HCT116 (cell line): Measurements from ENCODE around the gene SPSB3. TPM values are rescaled to one million over a fixed set of nuclear protein-coding genes. Genes with fewer than 3 reads are reported as not detected.

Experiments
- ATAC-seq: fragments of 200-7000 bp; cut with Tn5 transposase; 2 replicates; pipeline ENCODE4 v1.9.1; 2020; ENCODE audit warnings: mild to moderate bottlenecking, moderate library complexity
- BruUV-seq: library from RNA; stranded (reverse); fragments of 400-500 nt; replicated peaks from 2 replicates; lab custom pipeline; 2021; lab: Mats Ljungman, UMichigan
- CTCF ChIA-PET: fragments of 300-600 bp; sonication (Branson Sonifier 250); formaldehyde crosslinking; loops from one replicate; lab custom pipeline; 2021; ENCODE audit warnings: antibody characterized with exemption; lab: Charles Lee
- POLR2A ChIA-PET: fragments of 300-600, 350-600 bp; sonication (Branson Sonifier 250); formaldehyde crosslinking; loops from one replicate; lab custom pipeline; 2021; ENCODE audit warnings: antibody characterized with exemption; lab: Charles Lee
- RAD21 ChIA-PET, 2 experiments: fragments of 300-600 bp; sonication (Branson Sonifier 250); formaldehyde crosslinking; loops; one replicate each; lab custom pipeline; 2023; ENCODE audit warnings: low total read pairs in 2 of 2; ENCODE audit not compliant: uncharacterized antibody in 2 of 2, unreplicated experiment in 2 of 2, low non-redundant PET in 1 of 2; lab: Charles Lee
- DNase-seq: peaks from one replicate; pipeline ENCODE4 v3.0.0-alpha.2; 2010; ENCODE audit warnings: low read depth, low spot score
- H2AFZ ChIP-seq: fragments of 200-600 bp; shearing (Covaris generic), sonication (generic); 2 replicates; pipeline ENCODE4 v1.6.1; 2017; ENCODE audit warnings: low read depth, mixed run types, mixed read lengths, antibody characterized with exemption, low read length; ENCODE audit not compliant: poor library complexity, severe bottlenecking
- H3K27ac ChIP-seq: 2 replicates; pipeline ENCODE4 v1.5.1; 2012; ENCODE audit warnings: low read depth, low read length
- H3K27me3 ChIP-seq: fragments of 200-600 bp; sonication (generic); 2 replicates; pipeline ENCODE4 v1.6.1; 2016; ENCODE audit warnings: mixed run types, low read length, mixed read lengths; ENCODE audit not compliant: insufficient read depth
- H3K36me3 ChIP-seq, 2 experiments: fragments of 200-500 bp in 1 of 2; fragments of 200-600 bp in 1 of 2; sonication (Bioruptor generic) in 1 of 2; sonication (generic) in 1 of 2; 2 replicates each; pipeline versions ENCODE4 v1.5.1 to v1.6.1; 2014 to 2016; ENCODE audit warnings: low read length in 2 of 2, inconsistent platforms in 1 of 2, mixed read lengths in 1 of 2, mixed run types in 1 of 2; ENCODE audit not compliant: insufficient read depth in 2 of 2, control insufficient read depth in 1 of 2
- H3K4me1 ChIP-seq, 2 experiments: fragments of 200-600 bp in 1 of 2; sonication (generic) in 1 of 2; 2 replicates each; pipeline versions ENCODE4 v1.5.1 to v1.6.1; 2012 to 2017; ENCODE audit warnings: low read length in 2 of 2, inconsistent platforms in 1 of 2, mild to moderate bottlenecking in 1 of 2, mixed read lengths in 1 of 2, mixed run types in 1 of 2, moderate library complexity in 1 of 2; ENCODE audit not compliant: insufficient read depth in 2 of 2, control insufficient read depth in 1 of 2
- H3K4me2 ChIP-seq: fragments of 200-600 bp; sonication (generic); 2 replicates; pipeline ENCODE4 v1.6.1; 2017; ENCODE audit warnings: mixed run types, low read length, mixed read lengths
- H3K4me3 ChIP-seq, 2 experiments: fragments of 200-600 bp in 1 of 2; sonication (generic) in 1 of 2; replicated peaks in 1 of 2; 2 replicates each; pipeline ENCODE4 v1.5.1; 2011 to 2016; ENCODE audit warnings: low read length in 2 of 2, control low read depth in 1 of 2, low read depth in 1 of 2, mild to moderate bottlenecking in 1 of 2, mixed read lengths in 1 of 2, mixed run types in 1 of 2
- H3K79me2 ChIP-seq: fragments of 200-600 bp; sonication (generic); 2 replicates; pipeline ENCODE4 v1.6.1; 2017; ENCODE audit warnings: mild to moderate bottlenecking, mixed run types, low read length, moderate library complexity, mixed read lengths; ENCODE audit not compliant: insufficient read depth
- H3K9ac ChIP-seq: fragments of 200-600 bp; sonication (generic); 2 replicates; pipeline ENCODE4 v1.6.1; 2016; ENCODE audit warnings: low read length, mixed read lengths
- H3K9me2 ChIP-seq: fragments of 200-600 bp; sonication (generic), shearing (Covaris generic); 2 replicates; pipeline ENCODE4 v1.6.1; 2017; ENCODE audit warnings: mixed run types, mild to moderate bottlenecking, moderate library complexity; ENCODE audit not compliant: insufficient read depth
- H3K9me3 ChIP-seq, 2 experiments: fragments of 200-500 bp in 1 of 2; fragments of 200-600 bp in 1 of 2; sonication (Bioruptor generic) in 1 of 2; sonication (generic) in 1 of 2; 2 replicates each; pipeline ENCODE4 v1.6.1; 2014 to 2017; ENCODE audit warnings: low read length in 2 of 2, mixed read lengths in 2 of 2, inconsistent platforms in 1 of 2, low read depth in 1 of 2, mild to moderate bottlenecking in 1 of 2, mixed run types in 1 of 2, moderate library complexity in 1 of 2; ENCODE audit not compliant: control insufficient read depth in 1 of 2, insufficient read depth in 1 of 2
- H4K20me1 ChIP-seq: fragments of 200-600 bp; sonication (generic), shearing (Covaris generic); 2 replicates; pipeline ENCODE4 v1.6.1; 2017; ENCODE audit warnings: mixed run types, mild to moderate bottlenecking, moderate library complexity; ENCODE audit not compliant: insufficient read depth
- CBX3 ChIP-seq: IDR thresholded peaks from 2 replicates; pipeline ENCODE4 v1.6.1; 2012; ENCODE audit warnings: low read depth
- CTCF ChIP-seq, 3 experiments: fragments of 200-600 bp in 1 of 3; sonication (generic) in 1 of 3; IDR thresholded peaks in 2 of 3; conservative IDR thresholded peaks in 1 of 3; 2 replicates each; pipeline ENCODE4 v1.5.1; 2012 to 2017; ENCODE audit warnings: low read depth in 2 of 3, low read length in 2 of 3, antibody characterized with exemption in 1 of 3, borderline replicate concordance in 1 of 3, control low read depth in 1 of 3, mild to moderate bottlenecking in 1 of 3, mixed read lengths in 1 of 3, mixed run types in 1 of 3, moderate library complexity in 1 of 3; ENCODE audit not compliant: insufficient read depth in 1 of 3
- ELF1 ChIP-seq: IDR thresholded peaks from 2 replicates; pipeline ENCODE4 v1.6.1; 2012; ENCODE audit warnings: low read depth, borderline replicate concordance
- EZH2 ChIP-seq: fragments of 200-600 bp; sonication (generic); IDR thresholded peaks from 2 replicates; pipeline ENCODE4 v1.6.1; 2017; ENCODE audit warnings: antibody characterized with exemption, mixed run types
- EZH2phosphoT487 ChIP-seq: fragments of 200-600 bp; IDR thresholded peaks from 2 replicates; pipeline ENCODE4 v1.6.1; 2018; ENCODE audit warnings: antibody characterized with exemption, borderline replicate concordance
- FOSL1 ChIP-seq: IDR thresholded peaks from 2 replicates; pipeline ENCODE4 v1.6.1; 2012; ENCODE audit warnings: low read depth
- JUND ChIP-seq: IDR thresholded peaks from 2 replicates; pipeline ENCODE4 v1.6.1; 2012
- MAX ChIP-seq: IDR thresholded peaks from 2 replicates; pipeline ENCODE4 v1.6.1; 2012
- SIN3A ChIP-seq: IDR thresholded peaks from 2 replicates; pipeline ENCODE4 v1.6.1; 2012; ENCODE audit warnings: low read depth
- SP1 ChIP-seq: IDR thresholded peaks from 2 replicates; pipeline ENCODE4 v1.6.1; 2012; ENCODE audit warnings: low read depth
- YY1 ChIP-seq: IDR thresholded peaks from 2 replicates; pipeline ENCODE4 v1.6.1; 2011; ENCODE audit warnings: low read length, low read depth, moderate library complexity, mild to moderate bottlenecking; ENCODE audit not compliant: insufficient replicate concordance; ENCODE audit errors: extremely low read depth
- ZNF274 ChIP-seq: fragments of 200-500 bp; sonication (Bioruptor generic); IDR thresholded peaks from 2 replicates; pipeline ENCODE4 v1.6.1; 2014; ENCODE audit warnings: mild to moderate bottlenecking, low read depth, low read length, inconsistent platforms
- intact Hi-C: fragments of 100-400 bp; cut with micrococcal nuclease; formaldehyde crosslinking; loops from 2 replicates; pipeline ENCODE4 v1.10.0; 2022
- total RNA-seq: library from RNA; stranded (reverse); gene quantifications from one replicate; pipeline ENCODE4 v1.2.1, GENCODE V29; 2021; ENCODE audit not compliant: unreplicated experiment

Gene SPSB3
- total RNA-seq, 1 experiment from 2014 or later: 31.6 TPM

GRCh38 chr16:1781254-1781653 lies 1.1 kb downstream of the SPSB3 start:
- ATAC-seq (no peak), DNase-seq (no peak)
- no peaks in the 10 kb centered on the region for H3K9me2 ChIP-seq
- no peak overlapping the region for H2AFZ ChIP-seq
- peak overlapping the region; percentile 97 for H3K4me2 ChIP-seq
- H3K9ac ChIP-seq: peak overlapping the region; percentile 88
- intact Hi-C loops: no loop called here
- no peaks in the 10 kb centered on the region for H4K20me1 ChIP-seq
- no peaks in the 10 kb centered on the region for H3K9me3 ChIP-seq
- H3K27me3 ChIP-seq: no peaks in the 10 kb centered on the region
- ChIA-PET RAD21 (no interaction called here), CTCF (no interaction called here), POLR2A (no interaction called here)
- no TSS peak for BruUV-seq
- peaks cover 0 to 5% of the 10 kb centered on the region in 2 experiments; a peak in 3 of 4 replicates for H3K36me3 ChIP-seq
- peaks cover 0 to 22% of the 10 kb centered on the region in 2 experiments; a peak in 3 of 4 replicates for H3K4me1 ChIP-seq
- peak overlapping the region; percentile 78 for H3K27ac ChIP-seq
- peak overlapping the region; percentile 79 to 88 for H3K4me3 ChIP-seq
- H3K79me2 ChIP-seq: peaks cover 39% of the 10 kb centered on the region
- TF ChIP-seq ZNF274 (no peak), CTCF (IDR thresholded peaks at IDR 0.05 in 2 of 3, conservative IDR thresholded peaks at IDR 0.05 in 1 of 3; ENCODE audit: borderline replicate concordance in 1 of 3, insufficient read depth in 1 of 3, low read depth in 2 of 3, low read length in 2 of 3) (no peak), SIN3A (no peak), ELF1 (no peak), CBX3 (no peak), SP1 (no peak), EZH2phosphoT487 (no peak), YY1 (no peak), FOSL1 (no peak), MAX (no peak), JUND (no peak), EZH2 (no peak)
